ENCODE data around the gene MIAT. TPM values are rescaled to one million over a fixed set of nuclear protein-coding genes. Genes with fewer than 3 reads are reported as not detected.
A peak's percentile ranks its signal among the peaks of the same experiment; 100 is the strongest.
"Not testable (repeated sequence)": the region's sequence is repeated elsewhere in the genome, so short reads cannot be mapped to it uniquely, and the experiment has no call there.

MIAT gene
- total RNA-seq (2014; rRNA removed; shearing (Covaris generic); ENCODE audit: low replicate concordance) = 1.5 and 2.6 TPM in 2 replicates

GRCh38 chr22:26656891-26657851 is at the start of gene MIAT:
Gene MIAT (plus strand): TSS chr22:26657588.
- peak; percentile 45 for DNase-seq
- no peaks in the 10 kb centered on the region for H4K20me1 ChIP-seq (ENCODE audit: insufficient read depth, low read depth, low read length)
- no peaks in the 10 kb centered on the region for H3K79me2 ChIP-seq (ENCODE audit: low read length)
- no peaks in the 10 kb centered on the region for H3K27me3 ChIP-seq (ENCODE audit: low read length)
- peak within 1 kb of the TSS; percentile 64 for H3K4me3 ChIP-seq (ENCODE audit: low read length)
- peak within 1 kb of the TSS; percentile 65 for H3K9ac ChIP-seq (ENCODE audit: low read length)
- peak within 1 kb of the TSS; percentile 85; the same call in 1 of the 2 replicates for H2AFZ ChIP-seq (ENCODE audit: low read length)
- H3K9me2 ChIP-seq (replicated peaks; ENCODE audit: insufficient read depth, low read length) = no peaks in the 10 kb centered on the region
- peaks cover 23% of the 10 kb centered on the region for H3K4me1 ChIP-seq (ENCODE audit: low read length)
- no peaks in the 10 kb centered on the region for H3K9me3 ChIP-seq (ENCODE audit: low read length)
- H3K27ac ChIP-seq (ENCODE audit: low read length) = no peak within 1 kb of the TSS
- peak within 1 kb of the TSS; percentile 83 for H3K4me2 ChIP-seq (ENCODE audit: low read depth, low read length, poor library complexity, severe bottlenecking)
- no peaks in the 10 kb centered on the region for H3K36me3 ChIP-seq (ENCODE audit: insufficient read depth, low read length)

- H4K20me1 ChIP-seq (ENCODE audit: insufficient read depth, low read depth, low read length) = no peaks in the 10 kb centered on the region
- no peak overlapping the region for H3K4me3 ChIP-seq (ENCODE audit: low read length)
- H2AFZ ChIP-seq (ENCODE audit: low read length) = no peak overlapping the region
- H3K4me2 ChIP-seq (ENCODE audit: low read depth, low read length, poor library complexity, severe bottlenecking) = no peak overlapping the region
- H3K9me3 ChIP-seq (ENCODE audit: low read length) = no peaks in the 10 kb centered on the region
- H3K36me3 ChIP-seq (ENCODE audit: insufficient read depth, low read length) = no peaks in the 10 kb centered on the region
- no peaks in the 10 kb centered on the region for H3K9me2 ChIP-seq (replicated peaks; ENCODE audit: insufficient read depth, low read length)
- H3K79me2 ChIP-seq (ENCODE audit: low read length) = no peaks in the 10 kb centered on the region
- H3K4me1 ChIP-seq (ENCODE audit: low read length) = peaks cover 10% of the 10 kb centered on the region
- H3K27ac ChIP-seq (ENCODE audit: low read length) = no peak overlapping the region
- no peak overlapping the region for H3K9ac ChIP-seq (ENCODE audit: low read length)
- DNase-seq = no peak
- H3K27me3 ChIP-seq (ENCODE audit: low read length) = no peaks in the 10 kb centered on the region
These were observed 49.3 kb upstream of the MIAT start for GRCh38 chr22:26608129-26608528.

DNA sequence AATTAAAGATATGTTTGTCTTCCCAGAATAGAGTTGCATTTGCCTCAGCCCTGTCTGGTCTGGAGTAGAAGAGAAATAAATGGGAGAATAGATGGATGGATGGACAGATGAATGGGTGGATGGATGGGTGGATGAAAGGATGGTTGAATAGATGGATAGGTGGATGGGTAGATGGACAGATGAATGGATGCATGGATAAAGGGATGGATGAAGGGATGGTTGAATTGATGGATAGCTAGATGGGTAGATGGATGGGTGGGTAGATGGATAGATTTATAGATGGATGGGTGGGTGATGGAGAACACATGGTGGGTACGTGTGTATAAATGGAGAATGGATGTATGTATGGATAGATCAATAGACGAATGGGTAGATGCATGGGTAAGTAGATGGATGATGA is 48.1 kb upstream of the MIAT start:
- Histone ChIP-seq H3K4me3 (ENCODE audit: low read length) (no peak overlapping the region), H2AFZ (ENCODE audit: low read length) (no peak overlapping the region), H3K4me1 (ENCODE audit: low read length) (peaks cover 10% of the 10 kb centered on the region), H3K9ac (ENCODE audit: low read length) (no peak overlapping the region), H3K4me2 (ENCODE audit: low read depth, low read length, poor library complexity, severe bottlenecking) (no peak overlapping the region), H4K20me1 (ENCODE audit: insufficient read depth, low read depth, low read length) (no peaks in the 10 kb centered on the region), H3K9me3 (ENCODE audit: low read length) (no peaks in the 10 kb centered on the region), H3K79me2 (ENCODE audit: low read length) (no peaks in the 10 kb centered on the region), H3K27ac (ENCODE audit: low read length) (no peak overlapping the region), H3K9me2 (replicated peaks; ENCODE audit: insufficient read depth, low read length) (no peaks in the 10 kb centered on the region), H3K27me3 (ENCODE audit: low read length) (no peaks in the 10 kb centered on the region), H3K36me3 (ENCODE audit: insufficient read depth, low read length) (no peaks in the 10 kb centered on the region)
- no peak for DNase-seq

DNA sequence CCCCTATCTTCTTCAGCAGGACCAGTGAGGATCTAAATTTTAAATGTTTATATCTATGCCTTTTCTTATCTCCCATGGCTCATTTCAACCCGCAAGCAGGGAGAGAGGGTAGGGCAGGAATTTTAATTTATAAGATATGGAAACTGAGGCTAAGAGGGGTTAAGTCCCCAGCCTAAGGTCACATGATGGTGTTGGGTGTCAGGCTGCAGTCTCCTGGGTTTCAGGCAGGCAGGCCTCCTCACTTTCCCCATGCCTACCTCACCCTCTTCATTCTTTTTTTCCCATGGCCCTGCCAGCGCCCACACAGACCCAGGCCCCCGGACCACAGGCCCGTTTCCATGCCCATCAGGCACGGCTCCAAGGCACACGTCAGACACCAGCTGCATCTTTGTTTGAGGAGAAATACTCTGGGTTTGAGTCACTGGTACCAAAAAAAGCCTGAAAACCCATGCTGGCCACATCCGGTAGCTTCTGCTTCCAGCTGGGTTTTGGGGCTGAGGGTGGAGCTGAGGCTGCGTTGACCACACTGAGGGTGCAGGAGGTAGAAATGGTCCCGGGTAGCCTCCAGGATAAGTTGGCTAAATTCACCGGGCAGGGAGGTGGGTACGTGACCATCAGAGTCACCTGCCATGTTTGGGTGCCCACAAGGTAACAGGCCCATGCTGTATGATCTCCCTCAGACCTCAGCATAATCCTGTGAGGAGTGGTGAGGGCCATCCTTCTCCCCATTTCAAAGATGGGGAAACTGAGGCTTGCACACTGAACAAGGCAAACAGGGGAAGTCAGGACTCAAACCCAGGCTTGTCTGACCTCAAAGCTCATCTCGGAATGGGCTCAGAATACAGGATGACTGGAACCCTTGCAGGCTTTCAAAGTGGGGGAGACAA is 47.1 kb upstream of the MIAT start:
- Histone ChIP-seq H3K9me3 (ENCODE audit: low read length) (no peaks in the 10 kb centered on the region), H3K27ac (ENCODE audit: low read length) (no peak overlapping the region), H4K20me1 (ENCODE audit: insufficient read depth, low read depth, low read length) (no peaks in the 10 kb centered on the region), H3K9me2 (replicated peaks; ENCODE audit: insufficient read depth, low read length) (no peaks in the 10 kb centered on the region), H3K36me3 (ENCODE audit: insufficient read depth, low read length) (no peaks in the 10 kb centered on the region), H3K79me2 (ENCODE audit: low read length) (no peaks in the 10 kb centered on the region), H2AFZ (ENCODE audit: low read length) (peak overlapping the region; percentile 1; the same call in 1 of the 2 replicates), H3K9ac (ENCODE audit: low read length) (no peak overlapping the region), H3K27me3 (ENCODE audit: low read length) (no peaks in the 10 kb centered on the region), H3K4me3 (ENCODE audit: low read length) (no peak overlapping the region), H3K4me2 (ENCODE audit: low read depth, low read length, poor library complexity, severe bottlenecking) (peak overlapping the region; percentile 6), H3K4me1 (ENCODE audit: low read length) (peaks cover 10% of the 10 kb centered on the region)
- peak; percentile 45 for DNase-seq

- H3K9me2 ChIP-seq (replicated peaks; ENCODE audit: insufficient read depth, low read length) = no peaks in the 10 kb centered on the region
- H2AFZ ChIP-seq (ENCODE audit: low read length) = no peak overlapping the region
- no peaks in the 10 kb centered on the region for H4K20me1 ChIP-seq (ENCODE audit: insufficient read depth, low read depth, low read length)
- no peaks in the 10 kb centered on the region for H3K36me3 ChIP-seq (ENCODE audit: insufficient read depth, low read length)
- no peaks in the 10 kb centered on the region for H3K27me3 ChIP-seq (ENCODE audit: low read length)
- H3K79me2 ChIP-seq (ENCODE audit: low read length) = no peaks in the 10 kb centered on the region
- no peak for DNase-seq
- peaks cover 10% of the 10 kb centered on the region for H3K4me1 ChIP-seq (ENCODE audit: low read length)
- H3K4me2 ChIP-seq (ENCODE audit: low read depth, low read length, poor library complexity, severe bottlenecking) = no peak overlapping the region
- no peak overlapping the region for H3K9ac ChIP-seq (ENCODE audit: low read length)
- H3K4me3 ChIP-seq (ENCODE audit: low read length) = no peak overlapping the region
- no peak overlapping the region for H3K27ac ChIP-seq (ENCODE audit: low read length)
- no peaks in the 10 kb centered on the region for H3K9me3 ChIP-seq (ENCODE audit: low read length)
These were observed 46.4 kb upstream of the MIAT start for GRCh38 chr22:26610996-26611395.

DNA sequence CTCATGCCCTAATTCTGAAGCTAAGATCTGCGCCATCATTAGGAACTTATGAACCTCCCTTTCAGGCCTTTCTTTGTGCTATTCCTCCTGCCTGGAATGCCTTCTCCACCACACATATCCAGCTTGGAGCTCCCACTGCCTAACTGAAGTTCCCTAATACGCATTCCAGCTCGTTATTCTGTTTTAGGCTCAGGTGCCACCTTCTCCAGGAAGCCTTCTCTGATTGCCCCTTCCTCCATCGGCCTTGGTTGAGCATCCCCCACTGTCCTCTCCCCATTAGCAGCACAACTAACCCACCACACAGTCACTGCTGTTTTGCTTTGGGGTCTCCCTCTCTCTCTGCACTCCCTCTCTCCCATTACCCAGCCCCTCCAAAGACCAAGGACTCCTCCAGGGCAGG is 44.7 kb upstream of the MIAT start:
- Histone ChIP-seq H3K27ac (ENCODE audit: low read length) (no peak overlapping the region), H3K36me3 (ENCODE audit: insufficient read depth, low read length) (no peaks in the 10 kb centered on the region), H3K9me2 (replicated peaks; ENCODE audit: insufficient read depth, low read length) (no peaks in the 10 kb centered on the region), H3K27me3 (ENCODE audit: low read length) (no peaks in the 10 kb centered on the region), H3K9ac (ENCODE audit: low read length) (no peak overlapping the region), H3K79me2 (ENCODE audit: low read length) (no peaks in the 10 kb centered on the region), H4K20me1 (ENCODE audit: insufficient read depth, low read depth, low read length) (no peaks in the 10 kb centered on the region), H3K4me1 (ENCODE audit: low read length) (peaks cover 12% of the 10 kb centered on the region), H2AFZ (ENCODE audit: low read length) (no peak overlapping the region), H3K4me2 (ENCODE audit: low read depth, low read length, poor library complexity, severe bottlenecking) (no peak overlapping the region), H3K4me3 (ENCODE audit: low read length) (no peak overlapping the region), H3K9me3 (ENCODE audit: low read length) (no peaks in the 10 kb centered on the region)
- no peak for DNase-seq

- not testable (repeated sequence) for H3K27me3 ChIP-seq (ENCODE audit: low read length); H2AFZ ChIP-seq (ENCODE audit: low read length); DNase-seq; H3K79me2 ChIP-seq (ENCODE audit: low read length); H3K9me3 ChIP-seq (ENCODE audit: low read length); H3K4me2 ChIP-seq (ENCODE audit: low read depth, low read length, poor library complexity, severe bottlenecking); H3K9ac ChIP-seq (ENCODE audit: low read length); H3K9me2 ChIP-seq (replicated peaks; ENCODE audit: insufficient read depth, low read length); H3K36me3 ChIP-seq (ENCODE audit: insufficient read depth, low read length); H3K27ac ChIP-seq (ENCODE audit: low read length); H3K4me3 ChIP-seq (ENCODE audit: low read length); H4K20me1 ChIP-seq (ENCODE audit: insufficient read depth, low read depth, low read length)
- peaks cover 15% of the 10 kb centered on the region for H3K4me1 ChIP-seq (ENCODE audit: low read length)
These were observed 43.6 kb upstream of the MIAT start for GRCh38 chr22:26613753-26614152.

DNA sequence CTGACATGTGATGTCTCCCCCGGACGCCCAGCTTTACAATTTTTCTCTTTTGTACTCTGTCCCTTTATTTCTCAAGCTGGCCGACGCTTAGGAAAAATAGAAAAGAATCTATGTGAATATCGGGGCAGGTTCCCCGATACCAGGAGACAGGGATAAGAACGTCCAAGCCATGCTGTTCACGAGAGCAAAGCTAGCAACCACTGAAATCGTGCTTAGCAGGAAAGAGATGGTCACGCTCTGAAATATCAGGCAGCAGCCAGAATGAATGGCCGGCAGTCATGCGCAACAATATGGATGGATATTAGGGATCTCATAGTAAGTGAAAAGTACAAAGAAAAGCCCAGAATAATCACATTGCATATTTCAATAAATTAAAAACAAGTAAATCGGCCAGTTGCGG is 43.1 kb upstream of the MIAT start:
- Histone ChIP-seq H3K9ac (ENCODE audit: low read length) (no peak overlapping the region), H3K27ac (ENCODE audit: low read length) (no peak overlapping the region), H4K20me1 (ENCODE audit: insufficient read depth, low read depth, low read length) (no peaks in the 10 kb centered on the region), H3K27me3 (ENCODE audit: low read length) (no peaks in the 10 kb centered on the region), H3K79me2 (ENCODE audit: low read length) (no peaks in the 10 kb centered on the region), H3K4me3 (ENCODE audit: low read length) (no peak overlapping the region), H3K9me3 (ENCODE audit: low read length) (no peaks in the 10 kb centered on the region), H3K9me2 (replicated peaks; ENCODE audit: insufficient read depth, low read length) (no peaks in the 10 kb centered on the region), H3K36me3 (ENCODE audit: insufficient read depth, low read length) (no peaks in the 10 kb centered on the region), H3K4me2 (ENCODE audit: low read depth, low read length, poor library complexity, severe bottlenecking) (no peak overlapping the region), H2AFZ (ENCODE audit: low read length) (no peak overlapping the region), H3K4me1 (ENCODE audit: low read length) (peaks cover 15% of the 10 kb centered on the region)
- DNase-seq = no peak
